SK-N-SH (cell line): ENCODE results near the gene RPS27A.

Experiments
- ELF1 ChIP-seq: IDR thresholded peaks from 2 replicates; pipeline ENCODE4 v1.4.0; 2012
- JUND ChIP-seq: IDR thresholded peaks from 2 replicates; pipeline ENCODE4 v1.4.0; 2012
- MEF2A ChIP-seq: IDR thresholded peaks from 2 replicates; pipeline ENCODE4 v1.4.0; 2012; ENCODE audit warnings: low read depth, borderline replicate concordance
- MXI1 ChIP-seq: IDR thresholded peaks from 2 replicates; pipeline ENCODE4 v1.6.1; 2012; ENCODE audit warnings: mild to moderate bottlenecking, low read depth, low read length, improper control_type of control experiment
- POLR2AphosphoS5 ChIP-seq: IDR thresholded peaks from 2 replicates; pipeline ENCODE4 v1.6.1; 2012; ENCODE audit warnings: low read depth, low read length
- RXRA ChIP-seq: IDR thresholded peaks from 2 replicates; pipeline ENCODE4 v1.4.0; 2012; ENCODE audit warnings: low read depth, mild to moderate bottlenecking, borderline replicate concordance
- TEAD4 ChIP-seq: IDR thresholded peaks from 2 replicates; pipeline ENCODE4 v1.4.0; 2012; ENCODE audit warnings: mild to moderate bottlenecking, borderline replicate concordance; ENCODE audit not compliant: insufficient read depth
- YY1 ChIP-seq: IDR thresholded peaks from 2 replicates; pipeline ENCODE4 v1.4.0; 2012; ENCODE audit warnings: low read depth, mild to moderate bottlenecking
- TF ChIP-seq, protein P1 (sequence below): fragments of 200-600 bp; sonication (generic); IDR thresholded peaks from 2 replicates; pipeline ENCODE4 v1.6.1; 2017; ENCODE audit warnings: antibody characterized with exemption, mild to moderate bottlenecking, moderate library complexity

DNA sequence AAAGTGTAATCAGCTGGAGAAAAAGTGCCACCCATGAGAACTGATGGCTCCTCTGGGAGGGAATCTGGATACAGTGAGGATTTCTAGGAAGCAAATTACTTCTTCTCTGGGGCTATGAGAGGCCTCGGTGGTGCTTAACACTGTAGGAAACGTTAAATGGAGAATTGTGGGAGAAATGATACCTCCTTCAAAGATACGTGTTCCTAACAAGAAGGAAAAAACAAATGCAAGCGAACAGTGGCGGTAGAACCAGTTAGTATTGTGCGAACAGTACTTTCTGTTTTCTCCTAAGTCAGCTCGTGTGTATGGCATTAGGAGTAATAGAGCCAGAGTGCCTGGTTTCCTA, 37.1 kb downstream of the RPS27A start:
- TF ChIP-seq, protein P1, sequence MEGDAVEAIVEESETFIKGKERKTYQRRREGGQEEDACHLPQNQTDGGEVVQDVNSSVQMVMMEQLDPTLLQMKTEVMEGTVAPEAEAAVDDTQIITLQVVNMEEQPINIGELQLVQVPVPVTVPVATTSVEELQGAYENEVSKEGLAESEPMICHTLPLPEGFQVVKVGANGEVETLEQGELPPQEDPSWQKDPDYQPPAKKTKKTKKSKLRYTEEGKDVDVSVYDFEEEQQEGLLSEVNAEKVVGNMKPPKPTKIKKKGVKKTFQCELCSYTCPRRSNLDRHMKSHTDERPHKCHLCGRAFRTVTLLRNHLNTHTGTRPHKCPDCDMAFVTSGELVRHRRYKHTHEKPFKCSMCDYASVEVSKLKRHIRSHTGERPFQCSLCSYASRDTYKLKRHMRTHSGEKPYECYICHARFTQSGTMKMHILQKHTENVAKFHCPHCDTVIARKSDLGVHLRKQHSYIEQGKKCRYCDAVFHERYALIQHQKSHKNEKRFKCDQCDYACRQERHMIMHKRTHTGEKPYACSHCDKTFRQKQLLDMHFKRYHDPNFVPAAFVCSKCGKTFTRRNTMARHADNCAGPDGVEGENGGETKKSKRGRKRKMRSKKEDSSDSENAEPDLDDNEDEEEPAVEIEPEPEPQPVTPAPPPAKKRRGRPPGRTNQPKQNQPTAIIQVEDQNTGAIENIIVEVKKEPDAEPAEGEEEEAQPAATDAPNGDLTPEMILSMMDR, result no peak
- TF ChIP-seq RXRA (no peak), YY1 (no peak), ELF1 (no peak), JUND (no peak), TEAD4 (no peak), MEF2A (no peak), MXI1 (no peak), POLR2AphosphoS5 (no peak)
